Stimulated activated naive B cell treated with anti-CD40 and anti-IgM and Interleukin-4, amounts not matched to agents 10 μg/mL and 1 μg/mL and 100 μg/mL, for 72 hours (primary cell): ENCODE results near the gene SULT2A1.
A peak's percentile ranks its signal among the peaks of the same experiment; 100 is the strongest.
"Not testable (repeated sequence)": the region's sequence is repeated elsewhere in the genome, so short reads cannot be mapped to it uniquely, and the experiment has no call there.

Experiments
- ATAC-seq, 2 donors: fragments of 150-1000 bp; cut with Tn5 transposase; replicated peaks; 2 replicates each; pipeline ENCODE4 v1.10.0; 2021; ENCODE audit warnings: moderate library complexity in 1 of 2
- DNase-seq: peaks from one replicate; pipeline ENCODE4 v3.0.0; 2021
- H3K27ac Mint-ChIP-seq: one replicate; pipeline ENCODE4 v1.8.0; 2022; ENCODE audit warnings: mild to moderate bottlenecking, mixed read lengths
- H3K27me3 Mint-ChIP-seq, 2 donors: one replicate each; pipeline ENCODE4 v1.8.0; 2022; ENCODE audit warnings: mixed read lengths in 2 of 2
- H3K36me3 Mint-ChIP-seq, 2 donors: one replicate each; pipeline ENCODE4 v1.8.0; 2022; ENCODE audit warnings: mixed read lengths in 2 of 2, mild to moderate bottlenecking in 1 of 2
- H3K4me1 Mint-ChIP-seq, 2 donors: one replicate each; pipeline ENCODE4 v1.8.0; 2022; ENCODE audit warnings: mixed read lengths in 2 of 2, mild to moderate bottlenecking in 1 of 2
- H3K4me3 Mint-ChIP-seq, 2 donors: one replicate each; pipeline ENCODE4 v1.8.0; 2022; ENCODE audit warnings: mild to moderate bottlenecking in 2 of 2, mixed read lengths in 2 of 2, moderate library complexity in 1 of 2
- H3K9me3 Mint-ChIP-seq, 2 donors: one replicate each; pipeline ENCODE4 v1.8.0; 2022; ENCODE audit warnings: mixed read lengths in 2 of 2, mild to moderate bottlenecking in 1 of 2

The SULT2A1 gene

GRCh38 chr19:47886010-47886559 lies at the start of gene SULT2A1:
Gene SULT2A1 (minus strand): TSS chr19:47886315. CDS start chr19:47886257, 58 bp downstream.
- no peak within 1 kb of the TSS for H3K27ac Mint-ChIP-seq
- no peak for ATAC-seq
- peaks cover 19 to 41% of the 10 kb centered on the region in 2 donors for H3K27me3 Mint-ChIP-seq
- DNase-seq: no peak
- no peaks in the 10 kb centered on the region for H3K9me3 Mint-ChIP-seq
- H3K4me1 Mint-ChIP-seq: no peaks in the 10 kb centered on the region
- H3K4me3 Mint-ChIP-seq: no peak within 1 kb of the TSS
- H3K36me3 Mint-ChIP-seq: no peaks in the 10 kb centered on the region

DNA sequence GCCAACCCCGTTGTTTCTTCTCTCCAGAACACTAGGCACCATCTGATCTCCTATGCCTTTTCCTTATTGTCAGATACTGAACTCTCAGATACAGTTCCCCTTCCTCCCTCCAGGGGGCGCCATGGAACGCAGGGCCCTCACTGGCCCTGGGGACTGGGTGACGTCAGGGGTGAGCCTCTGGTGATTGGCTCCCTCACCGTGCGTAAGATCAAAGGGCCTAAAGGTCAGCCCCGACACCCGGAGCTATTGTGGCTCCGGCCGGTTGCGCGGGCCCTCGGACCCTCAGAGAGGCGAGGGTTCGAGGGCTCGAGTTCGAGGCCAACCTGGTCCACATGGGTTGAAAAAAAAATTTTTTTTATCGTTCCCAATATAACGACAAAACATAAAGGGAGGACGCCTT lies 42.5 kb upstream of the SULT2A1 start:
- not testable (repeated sequence) for H3K36me3 Mint-ChIP-seq, H3K27me3 Mint-ChIP-seq, ATAC-seq, H3K27ac Mint-ChIP-seq, H3K9me3 Mint-ChIP-seq, H3K4me1 Mint-ChIP-seq, DNase-seq, H3K4me3 Mint-ChIP-seq

DNA sequence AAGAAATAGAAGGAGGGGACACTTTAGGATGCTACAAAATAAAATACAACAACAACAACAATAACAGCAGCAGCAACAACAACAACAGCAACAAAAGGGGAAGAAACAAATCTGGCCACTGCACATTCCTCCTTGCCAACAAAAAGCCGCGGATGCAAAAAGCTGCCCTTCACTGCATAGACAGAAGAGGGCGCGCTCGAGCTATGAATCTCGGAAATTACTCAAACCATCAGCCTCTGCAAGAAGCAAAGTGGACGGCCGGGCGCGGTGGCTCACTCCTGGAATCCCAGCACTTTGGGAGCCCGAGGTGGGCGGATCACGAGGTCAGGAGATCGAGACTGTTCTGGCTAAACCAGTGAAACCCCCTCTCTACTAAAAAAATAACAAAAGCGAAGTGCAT lies 34.0 kb upstream of the SULT2A1 start:
- H3K4me1 Mint-ChIP-seq, ATAC-seq, H3K27ac Mint-ChIP-seq, H3K36me3 Mint-ChIP-seq, H3K4me3 Mint-ChIP-seq, H3K27me3 Mint-ChIP-seq, H3K9me3 Mint-ChIP-seq: not testable (repeated sequence)
- DNase-seq: peak; percentile 98

DNA sequence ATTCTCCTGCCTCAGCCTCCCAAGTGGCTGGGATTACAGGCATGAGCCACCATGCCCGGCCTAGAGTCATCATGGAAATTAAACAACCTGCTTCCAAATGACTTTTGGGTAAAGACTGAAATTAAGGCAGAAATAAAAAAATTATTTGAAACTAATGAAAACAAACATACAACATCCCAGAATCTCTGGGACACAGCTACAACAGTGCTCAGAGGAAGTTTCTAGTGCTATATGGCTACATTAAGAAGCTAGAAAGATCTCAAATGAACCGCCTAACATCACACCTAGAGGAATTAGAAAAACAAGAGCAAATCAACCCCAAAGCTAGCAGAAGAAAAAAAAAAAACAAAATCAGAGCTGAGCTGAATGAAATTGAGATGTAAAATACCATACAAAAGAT lies 24.1 kb upstream of the SULT2A1 start:
- not testable (repeated sequence) for H3K36me3 Mint-ChIP-seq, H3K4me3 Mint-ChIP-seq

GRCh38 chr19:47909350-47909749 lies 23.2 kb upstream of the SULT2A1 start:
- peak; percentile 71 for DNase-seq
- not testable (repeated sequence) for ATAC-seq, H3K4me3 Mint-ChIP-seq, H3K4me1 Mint-ChIP-seq, H3K9me3 Mint-ChIP-seq, H3K27me3 Mint-ChIP-seq, H3K36me3 Mint-ChIP-seq, H3K27ac Mint-ChIP-seq

More for the DNA sequence above, 24.1 kb upstream of the SULT2A1 start:
- H3K27ac Mint-ChIP-seq, DNase-seq, H3K4me1 Mint-ChIP-seq, H3K27me3 Mint-ChIP-seq, ATAC-seq, H3K9me3 Mint-ChIP-seq: not testable (repeated sequence)

- H3K4me1 Mint-ChIP-seq: no peaks in the 10 kb centered on the region
- ATAC-seq (no peak), DNase-seq (no peak)
- H3K9me3 Mint-ChIP-seq: no peaks in the 10 kb centered on the region
- no peaks in the 10 kb centered on the region for H3K36me3 Mint-ChIP-seq
- no peak overlapping the region for H3K4me3 Mint-ChIP-seq
- peaks cover 18 to 23% of the 10 kb centered on the region in 2 donors for H3K27me3 Mint-ChIP-seq
- no peak overlapping the region for H3K27ac Mint-ChIP-seq
Observed at GRCh38 chr19:47901370-47901769, 15.3 kb upstream of the SULT2A1 start.

GRCh38 chr19:47899335-47899734 lies 13.2 kb upstream of the SULT2A1 start:
- Mint-ChIP-seq H3K36me3 (no peaks in the 10 kb centered on the region), H3K27me3 (peaks cover 18 to 23% of the 10 kb centered on the region in 2 donors), H3K9me3 (no peaks in the 10 kb centered on the region), H3K4me1 (no peaks in the 10 kb centered on the region), H3K27ac (no peak overlapping the region), H3K4me3 (no peak overlapping the region)
- ATAC-seq (no peak), DNase-seq (no peak)

DNA sequence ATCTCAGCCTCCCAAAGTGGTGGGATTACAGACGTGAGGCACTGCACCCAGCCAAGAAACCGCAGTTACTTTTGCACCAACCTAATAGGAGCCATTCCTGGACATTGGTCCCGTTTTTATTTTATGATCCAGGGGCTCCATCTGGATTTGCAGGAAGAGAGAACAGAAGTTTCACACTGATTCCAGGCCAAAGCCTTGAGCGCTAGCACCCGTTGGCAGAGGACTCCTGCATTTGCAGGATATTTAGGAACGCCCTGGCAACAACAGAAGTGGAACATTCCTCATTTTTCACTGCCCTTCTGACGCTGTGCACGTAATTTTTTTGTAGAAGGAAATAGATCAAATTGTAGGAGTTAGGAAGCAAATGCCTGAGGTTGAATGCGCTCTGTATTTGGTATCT lies 11.7 kb upstream of the SULT2A1 start:
- no peak overlapping the region for H3K4me3 Mint-ChIP-seq
- no peak overlapping the region for H3K27ac Mint-ChIP-seq
- peaks cover 0 to 2% of the 10 kb centered on the region in 2 donors for H3K9me3 Mint-ChIP-seq

GRCh38 chr19:47896773-47897172 lies 10.7 kb upstream of the SULT2A1 start:
- no peaks in the 10 kb centered on the region for H3K4me1 Mint-ChIP-seq
- H3K9me3 Mint-ChIP-seq: peaks cover 5 to 8% of the 10 kb centered on the region in 2 donors
- no peak overlapping the region for H3K27ac Mint-ChIP-seq
- ATAC-seq: no peak
- DNase-seq: no peak
- H3K4me3 Mint-ChIP-seq: no peak overlapping the region
- H3K27me3 Mint-ChIP-seq: peaks cover 14% of the 10 kb centered on the region in 2 donors
- no peaks in the 10 kb centered on the region for H3K36me3 Mint-ChIP-seq

More for the DNA sequence above, 11.7 kb upstream of the SULT2A1 start:
- no peak for DNase-seq
- no peak for ATAC-seq
- Mint-ChIP-seq H3K4me1 (no peaks in the 10 kb centered on the region), H3K27me3 (peaks cover 17 to 20% of the 10 kb centered on the region in 2 donors), H3K36me3 (no peaks in the 10 kb centered on the region)

GRCh38 chr19:47896019-47896418 lies 9.9 kb upstream of the SULT2A1 start:
- Mint-ChIP-seq H3K27ac (no peak overlapping the region), H3K27me3 (peaks cover 14% of the 10 kb centered on the region in 2 donors), H3K36me3 (peaks cover 0 to 2% of the 10 kb centered on the region in 2 donors), H3K4me3 (no peak overlapping the region), H3K9me3 (peaks cover 5 to 8% of the 10 kb centered on the region in 2 donors), H3K4me1 (no peaks in the 10 kb centered on the region)
- no peak for DNase-seq
- ATAC-seq: no peak

DNA sequence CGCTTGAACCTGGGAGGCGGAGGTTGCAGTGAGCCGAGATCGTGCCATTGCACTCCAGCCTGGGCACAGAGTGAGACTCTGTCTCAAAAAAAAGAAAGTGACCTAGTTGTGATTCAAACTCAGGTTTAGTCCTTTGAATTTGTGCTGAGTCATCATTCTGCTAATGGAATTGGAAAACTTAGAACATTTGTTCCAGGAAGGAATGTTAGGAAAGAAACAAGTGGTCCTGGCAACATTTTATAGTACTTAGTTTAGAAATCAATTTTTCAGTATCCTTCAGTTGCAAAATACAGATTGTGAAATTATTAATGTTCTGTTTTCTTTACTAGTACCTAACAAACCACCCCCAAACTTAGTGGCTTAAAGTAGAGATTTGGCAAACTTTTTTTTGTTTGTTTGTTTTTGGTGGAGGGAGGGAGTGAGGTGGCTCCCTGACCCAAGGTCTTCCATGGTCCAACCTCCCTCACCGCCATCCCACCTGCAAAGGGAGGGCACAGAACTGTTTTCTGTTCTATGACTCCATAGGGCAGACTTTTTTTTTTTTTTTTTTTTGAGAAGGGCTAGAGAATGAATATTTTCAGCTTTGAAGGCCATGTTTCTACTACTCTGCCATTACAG lies 9.2 kb upstream of the SULT2A1 start:
- DNase-seq (no peak), ATAC-seq (no peak)
- Mint-ChIP-seq H3K4me3 (no peak overlapping the region), H3K9me3 (peaks cover 5 to 8% of the 10 kb centered on the region in 2 donors), H3K27me3 (peaks cover 13 to 14% of the 10 kb centered on the region in 2 donors), H3K4me1 (no peaks in the 10 kb centered on the region), H3K36me3 (peaks cover 0 to 2% of the 10 kb centered on the region in 2 donors), H3K27ac (no peak overlapping the region)

- Mint-ChIP-seq H3K36me3 (peaks cover 0 to 2% of the 10 kb centered on the region in 2 donors), H3K4me1 (no peaks in the 10 kb centered on the region), H3K27me3 (peaks cover 3 to 14% of the 10 kb centered on the region in 2 donors), H3K9me3 (peaks cover 5 to 8% of the 10 kb centered on the region in 2 donors), H3K4me3 (no peak overlapping the region), H3K27ac (no peak overlapping the region)
- DNase-seq: no peak
- ATAC-seq: no peak
Observed at GRCh38 chr19:47891923-47892666, 6.0 kb upstream of the SULT2A1 start.

DNA sequence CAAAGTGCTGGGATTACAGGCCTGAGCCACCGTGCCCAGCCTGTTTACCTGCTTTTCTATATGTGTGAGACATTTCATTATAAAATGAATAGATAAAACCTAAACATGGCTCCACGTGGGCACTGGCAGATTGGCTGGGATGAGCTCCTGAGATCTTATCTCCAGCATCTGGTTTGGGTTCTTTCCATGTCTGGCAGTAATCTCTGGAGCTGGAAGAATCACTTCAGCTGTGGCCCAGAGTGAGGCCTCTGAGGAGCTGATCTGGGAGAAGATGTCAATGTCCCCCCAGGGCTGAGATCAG lies 5.5 kb upstream of the SULT2A1 start:
- Mint-ChIP-seq H3K27ac (no peak overlapping the region), H3K4me3 (no peak overlapping the region), H3K4me1 (no peaks in the 10 kb centered on the region), H3K9me3 (peaks cover 5 to 8% of the 10 kb centered on the region in 2 donors), H3K36me3 (peaks cover 0 to 2% of the 10 kb centered on the region in 2 donors), H3K27me3 (peaks cover 3 to 14% of the 10 kb centered on the region in 2 donors)
- no peak for DNase-seq
- ATAC-seq: no peak

- no peak for ATAC-seq
- no peak overlapping the region for H3K27ac Mint-ChIP-seq
Observed at GRCh38 chr19:47890865-47891621, 4.9 kb upstream of the SULT2A1 start.

More at GRCh38 chr19:47890865-47891621, 4.9 kb upstream of the SULT2A1 start:
- DNase-seq: no peak
- no peaks in the 10 kb centered on the region for H3K4me1 Mint-ChIP-seq
- peaks cover 5 to 8% of the 10 kb centered on the region in 2 donors for H3K9me3 Mint-ChIP-seq
- no peak overlapping the region for H3K4me3 Mint-ChIP-seq
- peaks cover 0 to 2% of the 10 kb centered on the region in 2 donors for H3K36me3 Mint-ChIP-seq
- H3K27me3 Mint-ChIP-seq: peaks cover 6 to 14% of the 10 kb centered on the region in 2 donors
